DND-41 (cell line): ENCODE measurements around the gene FGF18.

ENCODE experiments used
- ATAC-seq: fragments of 200-7000 bp; cut with Tn5 transposase; 3 replicates; pipeline ENCODE4 v1.9.1; 2021; ENCODE audit warnings: low read depth; ENCODE audit not compliant: insufficient read depth
- DNase-seq: peaks from one replicate; pipeline ENCODE4 v3.0.0-alpha.2; 2020
- H2AFZ ChIP-seq: 2 replicates; pipeline ENCODE4 v1.6.0; 2012; ENCODE audit warnings: low read depth, low read length
- H3K27ac ChIP-seq: 2 replicates; pipeline ENCODE4 v1.5.1; 2012; ENCODE audit warnings: low read length, inconsistent platforms
- H3K27me3 ChIP-seq: fragments of 200-600 bp; sonication (generic); 2 replicates; pipeline ENCODE4 v1.6.0; 2012; ENCODE audit warnings: low read length, mild to moderate bottlenecking, inconsistent platforms; ENCODE audit not compliant: insufficient read depth, poor library complexity
- H3K36me3 ChIP-seq: 2 replicates; pipeline ENCODE4 v1.5.1; 2012; ENCODE audit warnings: low read length, inconsistent platforms; ENCODE audit not compliant: insufficient read depth
- H3K4me1 ChIP-seq: 2 replicates; pipeline ENCODE4 v1.5.1; 2012; ENCODE audit warnings: mild to moderate bottlenecking, low read length; ENCODE audit not compliant: insufficient read depth
- H3K4me2 ChIP-seq: 2 replicates; pipeline ENCODE4 v1.6.0; 2012; ENCODE audit warnings: mild to moderate bottlenecking, moderate library complexity, low read length, inconsistent platforms; ENCODE audit not compliant: insufficient read depth
- H3K4me3 ChIP-seq, 2 experiments: fragments of 200-600 bp in 1 of 2; shearing (Covaris generic) in 1 of 2; 2 replicates each; pipeline ENCODE4 v1.5.1; 2012 to 2016; ENCODE audit warnings: inconsistent platforms in 2 of 2, low read length in 2 of 2, mild to moderate bottlenecking in 2 of 2, low read depth in 1 of 2, moderate library complexity in 1 of 2
- H3K79me2 ChIP-seq: 2 replicates; pipeline ENCODE4 v1.6.0; 2012; ENCODE audit warnings: low read length, inconsistent platforms; ENCODE audit not compliant: insufficient read depth
- H3K9ac ChIP-seq: 2 replicates; pipeline ENCODE4 v1.6.0; 2012; ENCODE audit warnings: low read depth, mild to moderate bottlenecking, inconsistent platforms, low read length, moderate library complexity
- H3K9me3 ChIP-seq: 2 replicates; pipeline ENCODE4 v1.5.1; 2012; ENCODE audit warnings: low read length, moderate library complexity, mild to moderate bottlenecking, inconsistent platforms; ENCODE audit not compliant: insufficient read depth, severe bottlenecking
- H4K20me1 ChIP-seq: 2 replicates; pipeline ENCODE4 v1.6.0; 2012; ENCODE audit warnings: low read length; ENCODE audit not compliant: insufficient read depth
- CTCF ChIP-seq: IDR thresholded peaks from 2 replicates; pipeline ENCODE4 v1.5.1; 2012; ENCODE audit warnings: borderline replicate concordance, low read length, moderate library complexity, mild to moderate bottlenecking; ENCODE audit not compliant: poor library complexity, severe bottlenecking; ENCODE audit errors: extremely low read depth
- EZH2 ChIP-seq: IDR thresholded peaks from 3 replicates; pipeline ENCODE4 v1.6.1; 2012; ENCODE audit warnings: borderline replicate concordance, low read depth, mild to moderate bottlenecking, moderate library complexity, low read length, inconsistent platforms; ENCODE audit not compliant: severe bottlenecking

Gene FGF18

GRCh38 chr5:171505473-171506043, 86.1 kb downstream of the FGF18 start:
- Histone ChIP-seq H3K79me2 (no peaks in the 10 kb centered on the region), H3K9me3 (no peaks in the 10 kb centered on the region), H3K4me3 (no peak overlapping the region), H3K36me3 (no peaks in the 10 kb centered on the region), H3K4me2 (no peak overlapping the region), H3K27me3 (peaks cover 9% of the 10 kb centered on the region), H3K4me1 (no peaks in the 10 kb centered on the region), H3K27ac (no peak overlapping the region), H4K20me1 (no peaks in the 10 kb centered on the region), H3K9ac (no peak overlapping the region), H2AFZ (no peak overlapping the region)
- no peak for ATAC-seq
- TF ChIP-seq EZH2 (no peak), CTCF (no peak)
- DNase-seq = no peak

DNA sequence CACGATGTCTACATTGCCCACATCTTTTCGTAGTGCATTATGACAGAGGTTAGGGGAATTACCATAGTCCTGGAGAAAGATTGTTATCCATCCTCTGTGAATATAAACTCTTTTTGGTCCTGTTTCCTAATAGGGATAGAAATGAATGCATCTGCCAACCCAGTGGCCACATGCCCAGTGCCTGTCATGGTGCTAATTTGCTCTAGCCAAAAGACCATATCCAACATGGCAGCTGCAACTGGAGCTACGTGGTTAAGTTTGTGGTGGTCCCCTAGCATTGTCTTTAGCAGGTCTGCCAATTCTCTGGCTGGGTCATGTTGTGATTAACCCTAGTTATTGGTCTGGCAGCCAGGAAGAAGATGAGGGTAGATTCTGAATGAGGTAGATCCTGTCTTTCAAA, 87.5 kb downstream of the FGF18 start:
- Histone ChIP-seq H3K4me3 (no peak overlapping the region), H3K4me1 (no peaks in the 10 kb centered on the region)
- ATAC-seq = no peak

More for the DNA sequence above, 87.5 kb downstream of the FGF18 start:
- no peak overlapping the region for H3K27ac ChIP-seq
- no peaks in the 10 kb centered on the region for H4K20me1 ChIP-seq
- H3K36me3 ChIP-seq = no peaks in the 10 kb centered on the region
- DNase-seq = no peak
- peaks cover 9% of the 10 kb centered on the region for H3K27me3 ChIP-seq
- TF ChIP-seq CTCF (no peak), EZH2 (no peak)
- no peaks in the 10 kb centered on the region for H3K79me2 ChIP-seq
- no peak overlapping the region for H3K4me2 ChIP-seq
- no peak overlapping the region for H2AFZ ChIP-seq
- no peak overlapping the region for H3K9ac ChIP-seq
- H3K9me3 ChIP-seq = no peaks in the 10 kb centered on the region
